Panc1 (cell line): ENCODE measurements around the gene PCMTD2. TPM values are rescaled to one million over a fixed set of nuclear protein-coding genes. Genes with fewer than 3 reads are reported as not detected.
A peak's percentile ranks its signal among the peaks of the same experiment; 100 is the strongest.
"Not testable (repeated sequence)": the region's sequence is repeated elsewhere in the genome, so short reads cannot be mapped to it uniquely, and the experiment has no call there.

Experiments
- ATAC-seq: fragments of 200-7000 bp; cut with Tn5 transposase; 2 replicates; pipeline ENCODE4 v1.9.1; 2020; ENCODE audit warnings: mild to moderate bottlenecking, moderate library complexity
- BruUV-seq: library from RNA; stranded (reverse); fragments of 400-500 nt; replicated peaks from 2 replicates; lab custom pipeline; 2021; lab: Mats Ljungman, UMichigan
- CTCF ChIA-PET: fragments of 300-600 bp; sonication (Branson Sonifier 250); formaldehyde crosslinking; loops from one replicate; lab custom pipeline; 2022; ENCODE audit warnings: antibody characterized with exemption; lab: Charles Lee
- POLR2A ChIA-PET: fragments of 300-600 bp; sonication (Branson Sonifier 250); formaldehyde crosslinking; loops from one replicate; lab custom pipeline; 2022; ENCODE audit warnings: antibody characterized with exemption; lab: Charles Lee
- DNase-seq: peaks from one replicate; pipeline ENCODE4 v3.0.0-alpha.2; 2010; ENCODE audit warnings: low read depth, low spot score
- H3K27ac ChIP-seq: 2 replicates; pipeline ENCODE4 v1.5.1; 2011; ENCODE audit warnings: mild to moderate bottlenecking, low read length, inconsistent platforms
- H3K27me3 ChIP-seq: fragments of 200-500 bp; sonication (Bioruptor generic); 2 replicates; pipeline ENCODE4 v1.6.0; 2014; ENCODE audit warnings: low read length, inconsistent platforms; ENCODE audit not compliant: control insufficient read depth, insufficient read depth
- H3K36me3 ChIP-seq: fragments of 200-500 bp; sonication (Bioruptor generic); 2 replicates; pipeline ENCODE4 v1.5.1; 2014; ENCODE audit warnings: inconsistent platforms, mild to moderate bottlenecking, low read length, moderate library complexity; ENCODE audit not compliant: control insufficient read depth, insufficient read depth
- H3K4me1 ChIP-seq: 2 replicates; pipeline ENCODE4 v1.5.1; 2011; ENCODE audit warnings: inconsistent platforms, mild to moderate bottlenecking, low read length, moderate library complexity; ENCODE audit not compliant: control insufficient read depth, insufficient read depth
- H3K4me3 ChIP-seq, 2 experiments: 2 replicates each; pipeline ENCODE4 v1.5.1; 2011 to 2012; ENCODE audit warnings: low read depth in 2 of 2, low read length in 2 of 2, mild to moderate bottlenecking in 2 of 2, inconsistent platforms in 1 of 2, moderate library complexity in 1 of 2
- H3K9me3 ChIP-seq: fragments of 200-500 bp; sonication (Bioruptor generic); 2 replicates; pipeline ENCODE4 v1.5.1; 2014; ENCODE audit warnings: low read depth, mild to moderate bottlenecking, inconsistent platforms, low read length, moderate library complexity; ENCODE audit not compliant: control insufficient read depth, insufficient read depth
- in situ Hi-C: cut with HindIII; loops from 2 replicates; pipeline ENCODE4 v1.10.0; 2016; ENCODE audit warnings: low sequenced_read_pairs, low pct_unique_long_range_greater_than_20kb
- intact Hi-C: fragments of 100-400 bp; cut with micrococcal nuclease; formaldehyde crosslinking; loops from one replicate; pipeline ENCODE4 v1.10.0; 2022; ENCODE audit not compliant: unreplicated experiment
- total RNA-seq: library from RNA; stranded (reverse); gene quantifications from one replicate; pipeline ENCODE4 v1.2.1, GENCODE V29; 2021; ENCODE audit not compliant: unreplicated experiment
- TF ChIP-seq, protein P1 (sequence below): fragments of 450-650 bp; IDR thresholded peaks from 2 replicates; pipeline ENCODE4 v1.5.1; 2017; ENCODE audit warnings: mild to moderate bottlenecking

PCMTD2 gene
- total RNA-seq, 1 experiment from 2014 or later: 35.0 TPM

DNA sequence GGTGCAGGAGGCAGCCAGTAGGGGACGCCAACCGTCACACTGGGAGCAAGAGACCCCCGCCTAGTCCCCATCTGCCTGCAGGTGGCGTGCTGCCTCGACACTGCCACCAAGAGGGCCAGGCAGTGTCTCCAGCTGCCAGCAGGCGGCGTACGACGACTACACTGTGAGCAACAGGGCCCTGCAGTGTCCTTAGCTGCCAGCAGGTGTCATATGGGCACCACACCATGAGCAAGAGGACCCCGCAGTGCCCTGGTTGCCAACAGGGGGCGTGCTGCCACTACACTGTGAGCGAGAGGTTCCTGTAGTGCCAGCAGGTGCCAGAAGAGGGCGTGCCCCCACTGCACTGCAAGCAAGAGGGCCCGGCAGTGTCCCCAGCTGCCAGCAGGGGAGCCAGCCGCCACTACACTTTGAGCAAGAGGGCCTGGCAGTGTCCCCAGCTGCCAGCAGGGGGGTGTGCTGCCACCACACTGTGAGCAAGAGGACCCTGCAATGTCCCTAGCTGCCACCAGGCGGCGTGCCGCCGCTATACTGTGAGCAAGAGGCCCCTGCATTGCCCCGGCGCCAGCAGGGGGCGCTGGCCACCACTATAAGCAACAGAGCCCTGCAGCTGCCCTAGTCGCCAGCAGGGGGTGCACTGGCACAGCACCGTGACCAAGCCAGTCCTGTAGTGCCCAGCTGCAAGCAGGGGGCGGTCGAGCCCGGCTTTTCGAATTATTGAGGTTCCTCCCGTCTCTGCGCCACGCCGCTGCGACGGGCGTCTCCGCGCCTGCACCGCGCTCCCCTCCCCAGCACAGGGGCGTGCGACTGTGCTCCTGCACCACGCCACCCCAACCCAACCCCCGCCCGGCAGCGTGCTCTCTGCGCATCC, 30.3 kb downstream of the PCMTD2 start:
- H3K9me3 ChIP-seq, in situ Hi-C loops, H3K36me3 ChIP-seq, BruUV-seq, H3K27me3 ChIP-seq, H3K4me3 ChIP-seq, CTCF ChIA-PET, H3K27ac ChIP-seq, POLR2A ChIA-PET, intact Hi-C loops, H3K4me1 ChIP-seq: not testable (repeated sequence)
- peak; percentile 61 for DNase-seq
- TF ChIP-seq, protein P1, sequence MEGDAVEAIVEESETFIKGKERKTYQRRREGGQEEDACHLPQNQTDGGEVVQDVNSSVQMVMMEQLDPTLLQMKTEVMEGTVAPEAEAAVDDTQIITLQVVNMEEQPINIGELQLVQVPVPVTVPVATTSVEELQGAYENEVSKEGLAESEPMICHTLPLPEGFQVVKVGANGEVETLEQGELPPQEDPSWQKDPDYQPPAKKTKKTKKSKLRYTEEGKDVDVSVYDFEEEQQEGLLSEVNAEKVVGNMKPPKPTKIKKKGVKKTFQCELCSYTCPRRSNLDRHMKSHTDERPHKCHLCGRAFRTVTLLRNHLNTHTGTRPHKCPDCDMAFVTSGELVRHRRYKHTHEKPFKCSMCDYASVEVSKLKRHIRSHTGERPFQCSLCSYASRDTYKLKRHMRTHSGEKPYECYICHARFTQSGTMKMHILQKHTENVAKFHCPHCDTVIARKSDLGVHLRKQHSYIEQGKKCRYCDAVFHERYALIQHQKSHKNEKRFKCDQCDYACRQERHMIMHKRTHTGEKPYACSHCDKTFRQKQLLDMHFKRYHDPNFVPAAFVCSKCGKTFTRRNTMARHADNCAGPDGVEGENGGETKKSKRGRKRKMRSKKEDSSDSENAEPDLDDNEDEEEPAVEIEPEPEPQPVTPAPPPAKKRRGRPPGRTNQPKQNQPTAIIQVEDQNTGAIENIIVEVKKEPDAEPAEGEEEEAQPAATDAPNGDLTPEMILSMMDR: peak; percentile 89
- ATAC-seq: peak; percentile 69

DNA sequence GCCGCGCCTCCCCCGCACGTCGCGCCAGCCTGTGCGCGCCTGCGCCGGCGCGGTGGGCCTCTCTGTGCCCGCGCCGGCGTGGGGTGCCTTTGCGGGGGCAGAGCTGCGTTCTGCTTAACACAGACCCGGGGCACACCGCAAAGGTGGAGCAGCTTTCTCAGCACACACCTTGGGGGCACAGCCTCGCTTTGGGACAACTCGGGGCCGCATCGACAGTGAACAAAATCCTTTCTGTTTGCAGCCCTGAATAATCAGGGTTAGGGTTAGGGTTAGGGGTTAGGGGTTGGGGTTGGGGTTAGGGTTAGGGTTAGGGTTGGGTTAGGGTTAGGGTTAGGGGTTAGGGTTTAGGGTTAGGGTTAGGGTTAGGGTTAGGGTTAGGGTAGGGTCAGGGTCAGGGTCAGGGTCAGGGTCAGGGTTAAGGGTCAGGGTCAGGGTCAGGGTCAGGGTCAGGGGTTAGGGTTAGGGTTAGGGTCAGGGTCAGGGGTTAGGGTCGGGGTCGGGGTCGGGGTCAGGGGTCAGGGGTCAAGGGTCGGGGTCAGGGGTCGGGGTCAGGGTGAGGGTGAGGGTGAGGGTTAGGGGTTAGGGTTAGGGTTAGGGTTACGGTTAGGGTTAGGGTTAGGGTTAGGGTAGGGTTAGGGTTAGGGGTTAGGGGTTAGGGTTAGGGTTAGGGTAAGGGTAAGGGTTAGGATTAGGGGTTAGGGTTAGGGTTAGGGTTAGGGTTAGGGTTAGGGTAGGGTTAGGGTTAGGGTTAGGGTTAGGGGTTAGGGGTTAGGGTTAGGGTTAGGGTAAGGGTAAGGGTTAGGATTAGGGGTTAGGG, 31.1 kb downstream of the PCMTD2 start:
- intact Hi-C loops, H3K4me3 ChIP-seq, BruUV-seq, in situ Hi-C loops, H3K27ac ChIP-seq, DNase-seq, H3K27me3 ChIP-seq, H3K9me3 ChIP-seq, H3K36me3 ChIP-seq, H3K4me1 ChIP-seq, POLR2A ChIA-PET, CTCF ChIA-PET: not testable (repeated sequence)
- ATAC-seq: 0 out of 2 replicates have a peak, but pooled peaks have one; percentile 17

DNA sequence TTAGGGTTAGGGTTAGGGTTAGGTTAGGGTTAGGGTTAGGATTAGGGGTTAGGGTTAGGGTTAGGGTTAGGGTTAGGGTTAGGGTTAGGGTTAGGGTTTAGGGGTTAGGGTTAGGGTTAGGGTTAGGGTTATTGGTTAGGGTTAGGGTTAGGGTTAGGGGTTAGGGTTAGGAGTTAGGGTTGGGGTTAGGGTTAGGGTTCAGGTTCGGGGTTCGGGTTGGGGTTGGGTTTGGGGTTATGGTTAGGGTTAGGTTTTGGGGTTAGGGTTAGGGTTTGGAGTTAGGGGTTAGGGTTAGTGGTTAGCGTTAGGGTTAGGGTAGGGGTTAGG, 31.7 kb downstream of the PCMTD2 start:
- intact Hi-C loops, CTCF ChIA-PET, DNase-seq, H3K27me3 ChIP-seq, H3K36me3 ChIP-seq, H3K9me3 ChIP-seq, BruUV-seq, ATAC-seq, POLR2A ChIA-PET, H3K27ac ChIP-seq, in situ Hi-C loops, H3K4me3 ChIP-seq, H3K4me1 ChIP-seq: not testable (repeated sequence)

DNA sequence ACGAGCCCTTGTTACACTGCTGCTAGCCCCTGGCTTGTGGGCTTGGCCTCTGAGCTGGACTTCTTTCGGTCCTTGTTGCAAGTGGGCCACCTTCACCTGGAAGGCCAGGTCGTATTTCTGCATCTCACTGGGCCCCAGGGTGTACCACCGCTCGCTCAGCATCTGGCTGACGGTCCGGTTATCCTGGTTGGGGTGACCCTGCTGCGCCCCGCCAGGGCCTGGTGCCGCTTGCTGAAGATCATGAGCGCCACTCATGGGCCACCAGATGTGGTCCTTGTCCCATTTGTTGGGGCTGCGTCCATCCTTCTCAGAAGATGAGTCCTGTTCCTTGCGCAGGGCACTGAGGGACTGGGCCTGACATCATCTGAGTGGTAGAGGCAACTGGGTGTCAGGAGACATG, 36.6 kb downstream of the PCMTD2 start:
- BruUV-seq, H3K4me1 ChIP-seq, H3K4me3 ChIP-seq, ATAC-seq, H3K36me3 ChIP-seq, POLR2A ChIA-PET, CTCF ChIA-PET, H3K9me3 ChIP-seq, intact Hi-C loops, H3K27ac ChIP-seq, in situ Hi-C loops, DNase-seq, H3K27me3 ChIP-seq: not testable (repeated sequence)

DNA sequence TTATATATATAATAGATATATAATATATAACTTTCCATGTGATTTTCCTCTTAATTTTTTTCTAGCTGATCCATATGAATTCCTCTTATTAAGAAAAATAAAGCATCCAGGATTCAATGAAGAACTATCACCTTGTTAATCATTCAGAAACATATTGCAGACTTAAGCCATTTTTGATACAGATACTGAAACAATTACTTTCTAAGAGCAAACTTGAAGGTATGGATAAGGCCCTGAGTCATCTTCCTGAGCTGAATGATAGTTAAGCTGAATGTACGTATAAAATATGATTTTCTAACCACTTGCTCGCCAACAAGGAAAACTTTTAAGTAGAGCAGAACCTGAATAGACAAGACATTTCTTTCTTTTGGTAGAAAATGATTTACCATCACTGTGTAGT, 47.5 kb downstream of the PCMTD2 start:
- POLR2A ChIA-PET, H3K27me3 ChIP-seq, in situ Hi-C loops, CTCF ChIA-PET, intact Hi-C loops, DNase-seq, H3K4me3 ChIP-seq, BruUV-seq, ATAC-seq, H3K27ac ChIP-seq, H3K36me3 ChIP-seq, H3K9me3 ChIP-seq, H3K4me1 ChIP-seq: not testable (repeated sequence)

DNA sequence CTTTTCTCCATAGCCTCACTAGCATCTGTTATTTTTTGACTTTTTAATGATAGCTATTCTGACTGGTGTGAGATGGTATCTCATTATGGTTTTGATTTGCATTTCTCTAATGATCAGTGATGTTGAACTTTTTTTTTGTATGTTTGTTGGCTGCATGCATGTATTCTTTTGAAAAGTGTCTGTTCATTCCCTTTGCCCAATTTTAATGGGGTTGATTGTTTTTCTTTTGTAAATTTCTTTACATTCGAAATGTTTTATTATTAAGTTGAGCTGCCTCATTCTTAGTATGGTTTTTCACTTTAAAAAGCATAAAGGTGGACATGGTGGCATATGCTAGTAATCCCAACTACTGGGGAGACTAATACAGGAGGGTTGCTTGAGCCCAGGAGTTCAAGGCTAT, 58.2 kb downstream of the PCMTD2 start:
- H3K9me3 ChIP-seq, H3K27me3 ChIP-seq, H3K27ac ChIP-seq, H3K4me3 ChIP-seq, ATAC-seq, DNase-seq, intact Hi-C loops, BruUV-seq, in situ Hi-C loops, POLR2A ChIA-PET, H3K4me1 ChIP-seq, H3K36me3 ChIP-seq, CTCF ChIA-PET: not testable (repeated sequence)
